Osteoblast (primary cell): Measurements from ENCODE around the gene CMA1. TPM values are rescaled to one million over a fixed set of nuclear protein-coding genes. Genes with fewer than 3 reads are reported as not detected.
"Not testable (repeated sequence)": the region's sequence is repeated elsewhere in the genome, so short reads cannot be mapped to it uniquely, and the experiment has no call there.

Source experiments
- DNase-seq: peaks from one replicate; pipeline ENCODE4 v3.0.0; 2011; ENCODE audit warnings: low spot score, mixed read lengths; ENCODE audit not compliant: insufficient read length; ENCODE audit errors: missing footprints
- H2AFZ ChIP-seq: 2 replicates; pipeline ENCODE4 v1.6.0; 2011; ENCODE audit warnings: mild to moderate bottlenecking, low read length
- H3K27ac ChIP-seq: 2 replicates; pipeline ENCODE4 v1.5.1; 2011; ENCODE audit warnings: mild to moderate bottlenecking, low read depth, low read length, moderate library complexity
- H3K27me3 ChIP-seq: 2 replicates; pipeline ENCODE4 v1.6.0; 2012; ENCODE audit warnings: mild to moderate bottlenecking, control low read depth, inconsistent platforms, low read length, moderate library complexity; ENCODE audit not compliant: insufficient read depth
- H3K36me3 ChIP-seq: 2 replicates; pipeline ENCODE4 v1.5.1; 2011; ENCODE audit warnings: mild to moderate bottlenecking, low read length, control low read depth, moderate library complexity; ENCODE audit not compliant: insufficient read depth
- H3K4me1 ChIP-seq: 2 replicates; pipeline ENCODE4 v1.5.1; 2011; ENCODE audit warnings: mild to moderate bottlenecking, low read length, control low read depth, moderate library complexity; ENCODE audit not compliant: insufficient read depth
- H3K4me2 ChIP-seq: 2 replicates; pipeline ENCODE4 v1.6.0; 2011; ENCODE audit warnings: mild to moderate bottlenecking, low read length; ENCODE audit not compliant: insufficient read depth
- H3K4me3 ChIP-seq: fragments of 200-600 bp; sonication (generic); 3 replicates; pipeline ENCODE4 v1.5.1; 2012; ENCODE audit warnings: mild to moderate bottlenecking, low read length, inconsistent platforms; ENCODE audit not compliant: insufficient read depth
- H3K79me2 ChIP-seq: 2 replicates; pipeline ENCODE4 v1.6.0; 2012; ENCODE audit warnings: mild to moderate bottlenecking, low read length, control low read depth, inconsistent platforms; ENCODE audit not compliant: insufficient read depth
- H3K9me3 ChIP-seq: 2 replicates; pipeline ENCODE4 v1.5.1; 2011; ENCODE audit warnings: low read depth, low read length, control low read depth
- H4K20me1 ChIP-seq: 2 replicates; pipeline ENCODE4 v1.6.0; 2012; ENCODE audit warnings: mild to moderate bottlenecking, low read length, control low read depth; ENCODE audit not compliant: insufficient read depth
- total RNA-seq: library from RNA; depleted of rRNA; stranded (reverse); fragments of >200 nt; gene quantifications from 2 replicates; pipeline ENCODE4 v1.2.3, GENCODE V29; 2012
- TF ChIP-seq, protein P1 (sequence below): IDR thresholded peaks from 2 replicates; pipeline ENCODE4 v1.5.1; 2011; ENCODE audit warnings: mild to moderate bottlenecking, low read depth, low read length, moderate library complexity; ENCODE audit errors: extremely low read depth

CMA1 gene
- total RNA-seq, 1 donor = not detected

- TF ChIP-seq, protein P1, sequence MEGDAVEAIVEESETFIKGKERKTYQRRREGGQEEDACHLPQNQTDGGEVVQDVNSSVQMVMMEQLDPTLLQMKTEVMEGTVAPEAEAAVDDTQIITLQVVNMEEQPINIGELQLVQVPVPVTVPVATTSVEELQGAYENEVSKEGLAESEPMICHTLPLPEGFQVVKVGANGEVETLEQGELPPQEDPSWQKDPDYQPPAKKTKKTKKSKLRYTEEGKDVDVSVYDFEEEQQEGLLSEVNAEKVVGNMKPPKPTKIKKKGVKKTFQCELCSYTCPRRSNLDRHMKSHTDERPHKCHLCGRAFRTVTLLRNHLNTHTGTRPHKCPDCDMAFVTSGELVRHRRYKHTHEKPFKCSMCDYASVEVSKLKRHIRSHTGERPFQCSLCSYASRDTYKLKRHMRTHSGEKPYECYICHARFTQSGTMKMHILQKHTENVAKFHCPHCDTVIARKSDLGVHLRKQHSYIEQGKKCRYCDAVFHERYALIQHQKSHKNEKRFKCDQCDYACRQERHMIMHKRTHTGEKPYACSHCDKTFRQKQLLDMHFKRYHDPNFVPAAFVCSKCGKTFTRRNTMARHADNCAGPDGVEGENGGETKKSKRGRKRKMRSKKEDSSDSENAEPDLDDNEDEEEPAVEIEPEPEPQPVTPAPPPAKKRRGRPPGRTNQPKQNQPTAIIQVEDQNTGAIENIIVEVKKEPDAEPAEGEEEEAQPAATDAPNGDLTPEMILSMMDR = no peak
- Histone ChIP-seq H3K4me3 (no peak overlapping the region), H3K4me1 (no peaks in the 10 kb centered on the region), H2AFZ (no peak overlapping the region), H3K27me3 (no peaks in the 10 kb centered on the region), H3K27ac (no peak overlapping the region), H3K9me3 (no peaks in the 10 kb centered on the region), H3K79me2 (no peaks in the 10 kb centered on the region), H3K4me2 (no peak overlapping the region), H4K20me1 (no peaks in the 10 kb centered on the region), H3K36me3 (no peaks in the 10 kb centered on the region)
- DNase-seq = no peak
Measured at GRCh38 chr14:24473211-24473610, 34.9 kb downstream of the CMA1 start.

- not testable (repeated sequence) for H3K4me3 ChIP-seq, DNase-seq, H3K4me1 ChIP-seq, H4K20me1 ChIP-seq, H3K27me3 ChIP-seq, H3K79me2 ChIP-seq, H3K4me2 ChIP-seq, H3K9me3 ChIP-seq, H3K36me3 ChIP-seq, H3K27ac ChIP-seq, H2AFZ ChIP-seq
Measured at GRCh38 chr14:24470450-24470849, 37.6 kb downstream of the CMA1 start.

GRCh38 chr14:24465805-24466204, 42.3 kb downstream of the CMA1 start:
- no peak overlapping the region for H3K4me2 ChIP-seq
- H3K4me1 ChIP-seq = no peaks in the 10 kb centered on the region

DNA sequence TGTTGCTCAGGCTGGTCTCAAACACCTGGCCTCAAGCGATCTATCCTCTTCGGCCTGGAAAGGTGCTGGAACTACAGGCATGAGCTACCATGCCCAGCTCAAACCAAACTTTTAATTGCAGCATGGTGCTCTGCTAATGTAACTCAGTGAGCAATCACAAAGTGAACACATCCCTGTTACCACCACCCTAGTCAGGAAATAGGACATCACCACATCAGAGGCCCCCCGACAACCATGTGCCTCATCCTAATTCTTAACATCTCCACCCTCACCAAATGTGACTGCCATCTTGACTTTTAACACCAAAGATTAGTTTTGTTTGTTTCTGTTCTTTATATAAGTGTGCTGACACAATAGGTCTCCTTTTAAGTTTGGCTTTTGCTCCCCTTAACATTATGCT, 42.7 kb downstream of the CMA1 start:
- H3K27me3 ChIP-seq = no peaks in the 10 kb centered on the region
- H3K4me2 ChIP-seq = no peak overlapping the region
- H3K36me3 ChIP-seq = no peaks in the 10 kb centered on the region
- TF ChIP-seq, protein P1 = no peak
- no peak overlapping the region for H3K4me3 ChIP-seq
- H3K4me1 ChIP-seq = no peaks in the 10 kb centered on the region
- no peak for DNase-seq
- H3K79me2 ChIP-seq = no peaks in the 10 kb centered on the region
- H3K27ac ChIP-seq = no peak overlapping the region
- no peak overlapping the region for H2AFZ ChIP-seq
- H3K9me3 ChIP-seq = no peaks in the 10 kb centered on the region
- H4K20me1 ChIP-seq = no peaks in the 10 kb centered on the region

More at GRCh38 chr14:24465805-24466204, 42.3 kb downstream of the CMA1 start:
- TF ChIP-seq, protein P1 = no peak
- Histone ChIP-seq H3K4me3 (no peak overlapping the region), H3K9me3 (no peaks in the 10 kb centered on the region), H3K27me3 (no peaks in the 10 kb centered on the region), H2AFZ (no peak overlapping the region), H3K36me3 (no peaks in the 10 kb centered on the region), H3K79me2 (no peaks in the 10 kb centered on the region), H3K27ac (no peak overlapping the region), H4K20me1 (no peaks in the 10 kb centered on the region)
- no peak for DNase-seq
